Central memory CD4-positive, alpha-beta T cell (primary cell): ENCODE measurements around the gene ZACN.
"Not testable (repeated sequence)": the region's sequence is repeated elsewhere in the genome, so short reads cannot be mapped to it uniquely, and the experiment has no call there.

Source experiments
- DNase-seq: peaks from one replicate; pipeline ENCODE4 v3.0.0; 2022

Gene ZACN

DNA sequence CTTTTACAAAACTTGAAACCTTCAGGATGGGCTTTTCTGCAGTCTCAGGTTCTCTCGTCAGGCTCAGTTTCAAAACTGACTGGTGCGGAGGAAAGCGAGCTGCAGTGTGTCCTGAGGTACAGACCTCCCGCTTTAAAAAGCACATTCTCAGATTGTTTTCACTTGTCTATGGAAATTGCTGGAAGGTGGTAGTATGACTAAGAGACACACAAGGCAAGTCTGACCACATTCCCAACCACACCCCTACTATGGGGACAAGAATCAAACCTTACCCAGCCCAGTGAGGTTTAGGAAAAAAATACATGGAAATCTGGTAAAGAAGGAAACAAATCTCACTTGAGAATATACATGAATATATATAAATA lies 24.9 kb upstream of the ZACN start:
- DNase-seq, result no peak

DNA sequence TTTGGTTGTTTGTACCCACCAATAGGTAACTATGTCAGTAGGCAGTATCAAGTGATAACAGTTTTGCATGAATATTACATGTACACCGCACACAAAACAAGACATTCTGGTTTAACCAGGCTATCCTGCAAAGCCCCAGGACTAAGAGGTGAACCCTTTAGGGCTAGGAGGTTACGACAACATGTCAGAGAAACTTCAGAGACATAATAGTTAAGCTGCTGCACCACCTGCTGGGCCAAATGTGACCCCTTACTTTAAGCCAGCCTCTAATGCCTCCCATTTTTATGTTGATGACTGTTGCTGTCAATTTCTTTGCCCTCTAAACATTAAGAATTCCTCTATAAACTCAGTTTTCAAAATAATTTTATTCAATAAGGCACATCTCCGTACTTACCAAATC lies 22.1 kb upstream of the ZACN start:
- DNase-seq, result no peak

DNA sequence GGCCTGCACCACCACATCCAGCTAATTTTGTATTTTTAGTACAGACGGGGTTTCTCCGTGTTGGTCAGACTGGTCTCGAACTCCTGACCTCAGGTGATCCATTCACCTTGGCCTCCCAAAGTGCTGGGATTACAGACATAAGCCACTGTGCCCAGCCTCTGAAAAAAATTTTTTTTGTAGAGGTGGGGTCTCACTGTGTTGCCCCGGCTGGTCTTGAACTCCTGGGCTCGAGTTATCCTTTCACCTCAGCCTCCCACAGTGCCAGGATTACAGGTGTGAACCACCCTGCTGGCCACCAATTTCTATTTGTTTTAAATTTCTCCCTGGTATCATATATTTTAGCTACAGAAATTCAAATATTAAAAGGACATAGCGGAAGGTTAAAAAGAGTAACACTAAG lies 20.7 kb upstream of the ZACN start:
- not testable (repeated sequence) for DNase-seq

DNA sequence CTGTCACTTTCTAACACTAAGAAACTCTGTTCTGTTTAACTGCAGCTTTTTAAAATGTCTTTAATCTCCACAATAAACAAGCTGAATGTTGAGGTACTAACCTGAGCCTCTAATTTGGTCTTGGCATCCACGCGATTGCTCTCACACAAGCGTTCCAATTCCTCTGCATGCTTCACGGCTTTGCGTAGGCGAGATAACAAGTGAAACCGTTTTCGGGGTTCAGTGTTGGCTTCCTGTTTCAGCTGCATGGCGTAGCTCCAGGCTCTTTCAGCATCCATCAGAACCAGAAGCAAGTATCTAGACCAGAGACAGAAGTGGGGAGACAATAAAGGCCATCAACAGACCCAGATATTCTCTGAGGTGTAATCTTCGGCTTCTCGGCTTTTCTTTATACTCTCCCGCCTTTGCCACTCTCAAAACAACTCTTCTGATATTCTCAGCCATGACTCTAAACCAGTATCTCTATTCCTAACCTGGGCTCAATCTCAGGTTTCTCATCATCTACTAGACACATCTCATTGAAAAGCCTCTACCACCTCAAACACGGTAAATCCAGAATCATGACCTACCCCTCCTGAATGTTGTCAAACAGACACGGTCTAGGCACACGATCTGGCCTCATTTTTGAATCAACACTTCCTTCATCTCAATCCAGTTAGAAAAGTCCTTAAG lies 15.0 kb upstream of the ZACN start:
- peak; percentile 54 for DNase-seq

DNA sequence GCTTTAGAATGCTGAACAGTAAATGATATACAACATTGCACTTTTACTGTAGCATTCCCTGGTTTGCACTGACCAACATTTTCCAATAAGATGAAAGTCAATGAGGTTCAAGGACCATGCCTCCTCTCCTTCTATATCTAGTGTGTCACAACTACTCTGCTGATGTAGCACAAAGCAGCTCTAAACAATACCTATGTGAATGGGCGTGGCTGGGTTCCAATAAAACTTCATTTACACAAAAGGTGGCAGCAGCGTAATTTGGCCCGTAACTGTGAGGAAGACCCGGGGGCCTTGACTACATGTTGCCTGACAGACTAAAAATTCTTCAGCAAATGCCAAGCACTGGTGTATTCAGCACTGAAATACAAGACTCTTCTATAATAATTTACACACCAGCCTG lies 13.2 kb upstream of the ZACN start:
- no peak for DNase-seq

DNA sequence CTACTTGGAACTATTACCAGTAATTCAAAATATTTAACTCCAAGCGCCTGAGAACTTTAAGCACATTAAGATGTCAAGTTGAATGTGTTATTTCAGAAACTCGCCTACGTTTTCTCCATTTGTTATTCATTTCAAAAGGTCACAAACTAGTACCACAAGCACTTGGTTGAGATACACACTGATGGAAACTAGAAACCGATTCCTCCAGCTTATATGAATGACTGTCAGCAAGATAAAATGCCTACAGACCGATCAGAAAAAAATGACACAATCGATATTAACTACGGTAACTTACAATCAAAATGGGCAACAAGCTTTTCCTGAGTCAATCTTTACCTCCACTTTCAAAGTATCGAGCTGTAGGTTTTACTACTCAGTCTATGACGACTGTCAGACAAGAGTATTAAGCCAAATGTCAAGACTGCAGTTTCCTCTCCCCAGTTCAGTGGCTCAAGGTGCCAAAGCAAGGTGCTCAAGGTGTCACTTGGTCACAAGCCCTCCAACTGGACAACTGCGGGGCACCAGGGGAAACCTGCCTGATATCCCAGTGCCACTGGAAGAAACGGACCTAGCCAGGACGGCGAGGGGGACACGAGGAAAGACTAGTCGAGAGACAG lies 7.3 kb upstream of the ZACN start:
- no peak for DNase-seq

DNA sequence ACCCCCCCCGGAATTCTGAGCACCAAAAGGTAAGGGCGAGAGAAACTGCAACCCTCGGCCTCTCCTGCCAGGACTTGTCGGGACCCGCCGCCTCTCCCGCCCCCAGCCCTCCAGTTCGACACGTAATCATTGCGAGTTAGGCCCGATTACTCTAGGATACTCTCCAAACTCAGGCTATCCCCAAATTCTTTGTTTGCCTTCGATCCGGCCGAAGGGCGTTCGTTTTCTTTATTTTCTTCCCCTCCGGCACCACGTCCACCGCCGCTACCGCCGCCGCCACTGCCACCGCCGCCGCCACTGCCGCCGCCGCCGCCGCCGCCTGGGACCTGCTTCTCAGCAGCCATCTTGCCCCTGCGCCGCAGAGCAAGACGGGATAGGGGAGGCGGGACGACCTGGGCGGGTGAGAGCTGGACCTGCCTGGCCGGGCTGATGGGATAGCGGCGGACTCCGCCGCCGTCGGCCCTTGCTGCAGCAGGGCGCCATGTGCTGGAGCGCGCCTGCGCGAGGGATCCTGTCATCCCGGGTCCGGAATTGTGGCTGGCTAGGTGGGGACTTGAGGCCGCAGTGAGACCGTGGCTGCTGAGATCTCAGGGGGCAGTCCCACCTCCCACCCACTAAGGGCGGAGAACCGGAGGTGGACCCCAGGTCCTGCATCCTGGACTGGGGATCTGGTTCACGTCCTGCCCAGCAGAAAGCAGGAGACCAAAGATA lies 6.7 kb upstream of the ZACN start, which contains the start of gene SRP68:
Gene SRP68, minus strand, starts transcription at position 370 of the 711 bp plus-strand sequence. Its CDS starts 26 bp downstream, at position 344.
- DNase-seq, result peak; percentile 73

DNA sequence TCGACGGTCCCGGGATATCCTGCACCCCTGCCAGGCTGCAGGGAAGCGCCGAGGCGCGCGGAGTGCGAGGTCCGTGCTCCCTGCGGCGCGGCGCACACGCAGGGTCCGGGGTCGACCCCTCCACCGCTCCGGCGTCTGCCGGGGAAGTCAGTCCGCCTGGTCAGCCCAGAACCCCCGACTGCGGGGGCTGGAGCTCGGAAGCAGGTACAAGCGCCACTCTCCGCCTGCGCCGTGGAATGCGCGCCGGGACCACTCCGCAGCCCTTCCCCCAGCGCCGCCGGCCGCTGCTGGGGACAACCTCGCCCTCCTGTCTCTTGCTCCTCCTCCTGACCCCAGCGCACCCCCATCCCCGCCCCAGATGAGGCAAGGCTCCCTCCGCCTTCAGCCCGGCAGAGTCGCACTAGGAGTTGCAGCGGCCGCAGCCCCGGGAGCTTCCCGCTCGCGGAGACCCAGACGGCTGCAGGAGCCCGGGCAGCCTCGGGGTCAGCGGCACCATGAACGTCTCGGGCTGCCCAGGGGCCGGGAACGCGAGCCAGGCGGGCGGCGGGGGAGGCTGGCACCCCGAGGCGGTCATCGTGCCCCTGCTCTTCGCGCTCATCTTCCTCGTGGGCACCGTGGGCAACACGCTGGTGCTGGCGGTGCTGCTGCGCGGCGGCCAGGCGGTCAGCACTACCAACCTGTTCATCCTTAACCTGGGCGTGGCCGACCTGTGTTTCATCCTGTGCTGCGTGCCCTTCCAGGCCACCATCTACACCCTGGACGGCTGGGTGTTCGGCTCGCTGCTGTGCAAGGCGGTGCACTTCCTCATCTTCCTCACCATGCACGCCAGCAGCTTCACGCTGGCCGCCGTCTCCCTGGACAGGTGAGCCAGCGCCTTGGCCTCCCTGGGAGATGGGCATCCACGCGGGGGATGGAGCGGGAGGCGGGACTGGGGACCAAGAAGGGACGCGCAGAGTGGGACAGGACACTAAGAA lies 4.3 kb upstream of the ZACN start, which contains the start of gene GALR2:
Gene GALR2, plus strand, starts transcription at position 392 of the 974 bp plus-strand sequence. Its CDS starts 103 bp downstream, at position 495.
- no peak for DNase-seq

DNA sequence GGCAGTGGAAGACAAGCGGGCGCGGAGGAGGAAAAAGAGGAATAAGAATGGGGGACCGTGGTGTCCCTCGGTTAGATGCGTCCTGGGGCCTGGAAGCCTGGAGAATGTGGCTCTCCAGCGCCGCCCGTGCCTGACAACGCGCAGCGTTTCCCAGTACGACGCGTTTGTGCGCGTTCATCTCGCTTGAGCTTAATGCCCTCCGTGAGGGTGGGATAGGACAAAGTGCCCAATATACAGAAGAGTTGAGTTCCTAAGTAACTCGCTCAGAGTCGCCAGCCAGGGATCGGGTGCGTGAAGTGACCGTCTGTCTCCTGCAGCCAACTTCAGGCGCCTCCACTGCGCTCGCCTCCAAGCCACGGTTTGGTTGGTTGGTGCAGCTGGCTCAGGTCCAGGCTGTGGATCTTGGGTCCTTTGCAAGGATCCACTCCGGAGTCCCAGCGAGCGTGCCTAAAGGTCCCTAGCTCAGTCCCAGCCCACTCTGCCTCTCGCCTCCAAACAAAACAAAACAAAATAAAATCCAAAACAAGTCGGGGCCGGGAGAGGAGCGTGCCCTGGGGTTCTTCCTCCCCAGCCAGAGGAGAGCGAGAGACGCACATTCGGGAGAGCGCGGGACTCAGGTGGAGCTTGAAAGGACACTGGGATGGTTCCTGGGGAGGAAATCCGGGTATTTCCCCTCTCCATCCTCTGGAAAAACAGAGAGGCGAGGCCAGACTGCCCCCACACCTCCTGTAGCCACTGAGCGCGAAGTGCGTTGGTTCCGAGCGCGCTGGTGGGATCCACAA lies 3.4 kb upstream of the ZACN start:
- no peak for DNase-seq

DNA sequence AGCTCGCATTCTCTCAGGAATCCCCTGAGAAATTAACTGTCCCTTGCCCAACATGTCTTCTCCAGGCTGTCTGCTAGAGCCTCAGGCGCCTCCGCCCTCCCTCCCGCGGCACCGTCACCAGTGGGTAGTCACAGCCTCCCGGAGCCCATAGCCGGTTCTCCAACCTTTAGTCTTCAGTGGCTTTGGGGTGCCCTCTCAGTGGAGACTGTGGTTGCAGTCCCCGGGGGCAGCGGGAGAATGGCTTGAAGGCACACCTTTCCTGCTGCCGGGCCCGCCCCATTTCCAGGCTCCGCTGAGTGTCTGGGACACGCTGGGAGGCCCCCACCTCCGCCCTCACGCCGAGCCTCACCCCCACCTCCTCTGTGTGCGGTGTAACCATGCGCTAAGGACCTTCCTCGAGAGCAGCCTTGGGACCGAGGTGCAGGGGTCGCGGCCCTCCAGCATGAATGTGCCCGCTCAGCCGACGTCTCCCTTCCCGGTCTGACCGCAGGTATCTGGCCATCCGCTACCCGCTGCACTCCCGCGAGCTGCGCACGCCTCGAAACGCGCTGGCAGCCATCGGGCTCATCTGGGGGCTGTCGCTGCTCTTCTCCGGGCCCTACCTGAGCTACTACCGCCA lies 2.7 kb upstream of the ZACN start:
- no peak for DNase-seq

DNA sequence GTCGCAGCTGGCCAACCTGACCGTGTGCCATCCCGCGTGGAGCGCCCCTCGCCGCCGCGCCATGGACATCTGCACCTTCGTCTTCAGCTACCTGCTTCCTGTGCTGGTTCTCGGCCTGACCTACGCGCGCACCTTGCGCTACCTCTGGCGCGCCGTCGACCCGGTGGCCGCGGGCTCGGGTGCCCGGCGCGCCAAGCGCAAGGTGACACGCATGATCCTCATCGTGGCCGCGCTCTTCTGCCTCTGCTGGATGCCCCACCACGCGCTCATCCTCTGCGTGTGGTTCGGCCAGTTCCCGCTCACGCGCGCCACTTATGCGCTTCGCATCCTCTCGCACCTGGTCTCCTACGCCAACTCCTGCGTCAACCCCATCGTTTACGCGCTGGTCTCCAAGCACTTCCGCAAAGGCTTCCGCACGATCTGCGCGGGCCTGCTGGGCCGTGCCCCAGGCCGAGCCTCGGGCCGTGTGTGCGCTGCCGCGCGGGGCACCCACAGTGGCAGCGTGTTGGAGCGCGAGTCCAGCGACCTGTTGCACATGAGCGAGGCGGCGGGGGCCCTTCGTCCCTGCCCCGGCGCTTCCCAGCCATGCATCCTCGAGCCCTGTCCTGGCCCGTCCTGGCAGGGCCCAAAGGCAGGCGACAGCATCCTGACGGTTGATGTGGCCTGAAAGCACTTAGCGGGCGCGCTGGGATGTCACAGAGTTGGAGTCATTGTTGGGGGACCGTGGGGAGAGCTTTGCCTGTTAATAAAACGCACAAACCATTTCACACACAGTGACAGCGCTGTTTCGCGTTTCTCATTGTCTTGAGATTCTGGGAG lies 2.0 kb upstream of the ZACN start:
- peak; percentile 69 for DNase-seq

DNA sequence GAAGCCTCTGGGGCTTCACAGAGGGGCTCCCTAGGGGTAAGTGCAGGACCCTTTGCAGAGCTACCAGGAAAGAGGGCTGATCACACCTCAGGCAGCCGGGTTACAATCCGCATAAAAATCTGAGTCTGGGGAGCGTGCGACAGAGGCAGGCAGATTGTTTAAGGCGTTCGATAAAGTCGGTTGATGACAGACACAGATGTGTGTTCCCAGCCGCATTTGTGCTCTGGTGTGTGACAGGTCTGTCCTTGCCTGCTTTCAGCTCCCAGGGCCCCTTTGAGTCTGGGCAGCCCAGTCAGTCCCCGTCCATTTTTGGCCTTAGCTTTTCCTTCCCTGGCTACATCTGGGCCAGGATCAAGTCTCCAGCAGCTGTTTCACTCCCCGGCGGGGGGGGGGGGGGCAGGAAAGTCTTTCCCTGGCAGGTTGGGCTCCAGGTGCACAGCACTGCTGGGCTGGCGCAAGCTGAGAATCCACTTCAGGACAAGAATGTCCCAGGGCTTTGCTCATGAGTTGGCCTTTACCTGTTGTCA lies 1.3 kb upstream of the ZACN start:
- no peak for DNase-seq

DNA sequence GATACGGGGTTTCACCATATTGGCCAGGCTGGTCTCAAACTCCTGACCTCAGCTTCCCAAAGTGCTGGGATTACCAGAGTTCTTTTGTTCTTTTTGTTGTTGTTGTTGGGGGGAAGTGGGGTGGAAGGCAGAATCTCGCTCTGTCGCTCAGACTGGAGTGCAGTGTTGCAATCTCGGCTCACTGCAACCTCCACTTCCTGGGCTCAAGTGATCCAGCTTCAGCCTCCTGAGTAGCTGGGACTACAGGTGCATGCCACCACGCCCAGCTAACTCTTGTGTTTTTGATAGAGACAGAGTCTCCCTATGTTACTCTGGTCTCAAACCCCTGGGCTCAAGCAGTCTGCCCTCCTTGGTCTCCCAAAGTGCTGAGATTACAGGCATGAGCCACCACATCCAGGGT lies 612 bp upstream of the ZACN start:
- DNase-seq, result not testable (repeated sequence)

DNA sequence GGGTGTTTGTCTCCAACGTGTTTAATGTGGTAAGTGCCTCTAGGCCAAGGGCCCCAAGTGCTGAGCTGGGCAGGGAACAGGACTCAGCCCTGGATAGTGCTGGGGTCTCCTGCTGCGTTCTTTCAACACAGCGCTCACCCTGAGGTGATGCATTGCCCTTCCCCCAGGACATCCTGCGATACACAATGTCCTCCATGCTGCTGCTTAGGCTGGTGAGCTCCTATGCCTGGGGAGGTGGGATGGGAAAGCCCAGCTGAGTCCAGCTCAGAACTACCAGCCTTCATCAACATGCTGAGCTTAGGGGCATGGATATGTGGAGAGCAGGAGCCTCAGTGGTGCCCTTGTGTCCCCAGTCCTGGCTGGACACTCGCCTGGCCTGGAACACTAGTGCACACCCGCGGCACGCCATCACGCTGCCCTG lies 563 bp downstream of the ZACN start:
- DNase-seq, result no peak

DNA sequence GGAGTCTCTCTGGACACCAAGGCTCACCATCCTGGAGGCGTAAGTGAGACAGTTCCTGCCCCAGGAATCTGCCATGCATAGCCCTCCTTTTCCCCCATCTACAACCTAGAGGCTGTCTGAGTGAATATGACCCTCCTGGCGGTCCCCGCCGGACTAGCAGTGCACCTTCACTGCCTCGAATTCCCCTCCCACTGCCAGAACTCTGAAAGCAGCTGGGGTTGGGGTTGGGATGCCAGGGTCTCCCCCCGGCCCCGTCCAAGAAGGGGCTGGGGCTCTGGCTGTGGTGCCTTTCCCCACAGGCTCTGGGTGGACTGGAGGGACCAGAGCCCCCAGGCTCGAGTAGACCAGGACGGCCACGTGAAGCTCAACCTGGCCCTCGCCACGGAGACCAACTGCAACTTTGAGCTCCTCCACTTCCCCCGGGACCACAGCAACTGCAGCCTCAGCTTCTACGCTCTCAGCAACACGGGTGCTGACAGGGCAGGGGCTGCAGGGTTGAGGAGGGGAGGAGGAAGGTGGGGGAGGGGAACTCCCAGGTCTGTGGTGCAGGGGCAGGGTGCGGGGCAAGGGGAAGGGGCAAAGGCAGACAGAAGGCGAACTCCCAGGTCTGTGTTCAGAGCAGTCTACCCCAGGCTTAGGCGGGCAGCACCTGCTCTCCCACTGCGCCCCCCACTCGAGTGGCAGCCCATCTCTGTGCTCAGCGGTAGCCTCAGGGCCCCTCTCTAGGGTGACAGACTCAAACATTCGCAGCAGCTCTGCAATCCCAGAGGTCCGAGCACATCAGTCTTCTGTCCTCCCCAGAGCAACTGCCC lies 1.2 kb downstream of the ZACN start:
- no peak for DNase-seq

DNA sequence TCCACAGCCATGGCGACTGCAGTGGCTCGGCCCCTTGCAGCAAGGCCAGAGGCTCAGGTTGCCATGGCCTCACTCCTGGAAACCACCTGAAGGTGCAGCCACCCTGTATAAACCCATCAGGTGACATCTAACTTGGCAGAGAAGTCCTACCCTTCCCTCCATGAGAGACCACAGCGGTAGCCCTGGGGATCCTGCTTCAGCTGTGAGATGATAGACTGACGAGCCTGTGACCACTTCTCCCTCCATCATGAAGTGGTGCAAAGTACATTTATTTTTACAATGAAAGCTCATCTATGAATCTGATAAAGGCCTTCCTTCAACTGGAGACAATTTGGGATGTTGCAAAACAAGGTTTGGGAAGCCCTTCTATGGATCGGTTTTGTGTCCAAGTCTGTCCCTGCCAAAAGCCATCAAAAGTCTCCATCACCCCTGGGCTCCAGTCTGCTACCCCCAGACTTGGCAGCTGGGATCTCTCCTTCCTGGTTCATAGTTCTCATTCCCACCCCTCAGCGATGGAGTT lies 1.8 kb downstream of the ZACN start:
- no peak for DNase-seq

DNA sequence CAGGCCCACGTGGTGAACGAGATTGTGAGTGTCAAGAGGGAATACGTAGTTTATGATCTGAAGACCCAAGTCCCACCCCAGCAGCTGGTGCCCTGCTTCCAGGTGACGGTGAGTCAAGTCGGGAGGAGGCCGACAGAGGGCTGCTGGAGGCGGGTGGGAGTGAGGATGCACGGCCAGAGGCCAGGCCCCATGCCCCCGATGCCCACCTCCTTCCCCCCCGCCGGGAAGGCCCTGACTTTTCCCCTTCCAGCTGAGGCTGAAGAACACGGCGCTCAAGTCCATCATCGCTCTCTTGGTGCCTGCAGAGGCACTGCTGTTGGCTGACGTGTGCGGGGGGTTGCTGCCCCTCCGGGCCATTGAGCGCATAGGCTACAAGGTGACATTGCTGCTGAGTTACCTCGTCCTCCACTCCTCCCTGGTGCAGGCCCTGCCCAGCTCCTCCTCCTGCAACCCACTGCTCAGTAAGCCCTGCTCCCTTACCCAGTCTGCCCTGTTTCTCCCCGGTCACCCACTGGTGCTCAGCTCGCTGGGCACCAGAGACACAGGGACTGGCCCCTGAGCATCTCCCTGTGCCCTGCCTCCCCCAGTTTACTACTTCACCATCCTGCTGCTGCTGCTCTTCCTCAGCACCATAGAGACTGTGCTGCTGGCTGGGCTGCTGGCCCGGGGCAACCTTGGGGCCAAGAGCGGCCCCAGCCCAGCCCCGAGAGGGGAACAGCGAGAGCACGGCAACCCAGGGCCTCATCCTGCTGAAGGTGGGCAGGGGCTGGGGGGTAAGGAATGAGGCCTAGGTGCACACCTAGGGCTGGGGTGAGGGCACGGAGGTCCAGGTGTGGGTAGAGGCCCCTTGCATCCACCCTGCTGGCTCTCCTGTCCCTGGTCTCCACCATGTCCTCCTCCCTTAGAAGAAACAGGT lies 2.6 kb downstream of the ZACN start:
- DNase-seq, result no peak
